ENCODE data around the gene METTL6.
"Not testable (repeated sequence)": the region's sequence is repeated elsewhere in the genome, so short reads cannot be mapped to it uniquely, and the experiment has no call there.

- TF ChIP-seq EZH2 (IDR thresholded peaks at IDR 0.05; ENCODE audit: borderline replicate concordance, low read depth, low read length, poor library complexity, severe bottlenecking); CTCF (conservative IDR thresholded peaks at IDR 0.05; ENCODE audit: low read depth, low read length): not testable (repeated sequence)
These were observed 63.3 kb downstream of the METTL6 start for GRCh38 chr3:15364078-15364477.

Measured in A673 (cell line).